Skin epidermis (tissue), 12 donors: ENCODE results near the gene PRLR.

Experiments used
- H3K27ac ChIP-seq, 21 experiments: fragments of 200-600 bp; sonication (generic) in 11 of 21; one replicate each; pipeline ENCODE4 v1.5.0; 2020; ENCODE audit warnings: mild to moderate bottlenecking in 3 of 21, inconsistent platforms in 2 of 21, moderate library complexity in 2 of 21
- H3K4me3 ChIP-seq, 7 experiments: fragments of 200-600 bp; sonication (generic) in 2 of 7; one replicate each; pipeline ENCODE4 v1.5.0; 2020; ENCODE audit warnings: inconsistent platforms in 2 of 7, mild to moderate bottlenecking in 2 of 7, moderate library complexity in 1 of 7

The PRLR gene

GRCh38 chr5:35096932-35097331 is 133.4 kb downstream of the PRLR start:
- Histone ChIP-seq H3K27ac (no peak overlapping the region), H3K4me3 (no peak overlapping the region)

- no peak overlapping the region for H3K27ac ChIP-seq
- H3K4me3 ChIP-seq: no peak overlapping the region
Observed at GRCh38 chr5:35096216-35096615, 134.1 kb downstream of the PRLR start.

GRCh38 chr5:35095366-35095765 is 134.9 kb downstream of the PRLR start:
- H3K27ac ChIP-seq: peak overlapping the region in 1 of 21 experiments; percentile 6
- no peak overlapping the region for H3K4me3 ChIP-seq

GRCh38 chr5:35094948-35095347 is 135.3 kb downstream of the PRLR start:
- Histone ChIP-seq H3K27ac (no peak overlapping the region), H3K4me3 (no peak overlapping the region)

- H3K27ac ChIP-seq: no peak overlapping the region
- H3K4me3 ChIP-seq: no peak overlapping the region
Observed at GRCh38 chr5:35092703-35093102, 137.6 kb downstream of the PRLR start.

GRCh38 chr5:35091704-35092103 is 138.6 kb downstream of the PRLR start:
- Histone ChIP-seq H3K4me3 (no peak overlapping the region), H3K27ac (no peak overlapping the region)

GRCh38 chr5:35089334-35090314 is 140.7 kb downstream of the PRLR start:
- H3K27ac ChIP-seq: no peak overlapping the region
- no peak overlapping the region for H3K4me3 ChIP-seq

- Histone ChIP-seq H3K4me3 (no peak overlapping the region), H3K27ac (no peak overlapping the region)
Observed at GRCh38 chr5:35087991-35088390, 142.3 kb downstream of the PRLR start.

- no peak overlapping the region for H3K27ac ChIP-seq
- no peak overlapping the region for H3K4me3 ChIP-seq
Observed at GRCh38 chr5:35083150-35083549, 147.1 kb downstream of the PRLR start.

GRCh38 chr5:35082530-35082929 is 147.8 kb downstream of the PRLR start:
- Histone ChIP-seq H3K4me3 (no peak overlapping the region), H3K27ac (no peak overlapping the region)

- Histone ChIP-seq H3K27ac (no peak overlapping the region), H3K4me3 (no peak overlapping the region)
Observed at GRCh38 chr5:35081134-35081533, 149.2 kb downstream of the PRLR start.

GRCh38 chr5:35073160-35073559 is 157.1 kb downstream of the PRLR start:
- no peak overlapping the region for H3K4me3 ChIP-seq
- H3K27ac ChIP-seq: no peak overlapping the region

- H3K27ac ChIP-seq: no peak overlapping the region
- H3K4me3 ChIP-seq: no peak overlapping the region
Observed at GRCh38 chr5:35069188-35069587, 161.1 kb downstream of the PRLR start.

- no peak overlapping the region for H3K27ac ChIP-seq
Observed at GRCh38 chr5:35067985-35068384, 162.3 kb downstream of the PRLR start.

GRCh38 chr5:35066260-35066795 is 164.0 kb downstream of the PRLR start:
- no peak overlapping the region for H3K27ac ChIP-seq

More at GRCh38 chr5:35067985-35068384, 162.3 kb downstream of the PRLR start:
- H3K4me3 ChIP-seq: no peak overlapping the region

GRCh38 chr5:35063414-35063813 is 166.9 kb downstream of the PRLR start:
- H3K4me3 ChIP-seq: no peak overlapping the region
- H3K27ac ChIP-seq: no peak overlapping the region

More at GRCh38 chr5:35066260-35066795, 164.0 kb downstream of the PRLR start:
- H3K4me3 ChIP-seq: no peak overlapping the region

- H3K4me3 ChIP-seq: no peak overlapping the region
- no peak overlapping the region for H3K27ac ChIP-seq
Observed at GRCh38 chr5:35061211-35061770, 169.0 kb downstream of the PRLR start.

GRCh38 chr5:35060236-35060635 is 170.1 kb downstream of the PRLR start:
- no peak overlapping the region for H3K4me3 ChIP-seq
- no peak overlapping the region for H3K27ac ChIP-seq

GRCh38 chr5:35059251-35059650 is 171.0 kb downstream of the PRLR start:
- no peak overlapping the region for H3K4me3 ChIP-seq

GRCh38 chr5:35058374-35058788 is 171.9 kb downstream of the PRLR start:
- no peak overlapping the region for H3K4me3 ChIP-seq
- no peak overlapping the region for H3K27ac ChIP-seq

More at GRCh38 chr5:35059251-35059650, 171.0 kb downstream of the PRLR start:
- no peak overlapping the region for H3K27ac ChIP-seq

- H3K4me3 ChIP-seq: no peak overlapping the region
- no peak overlapping the region for H3K27ac ChIP-seq
Observed at GRCh38 chr5:35056686-35057085, 173.6 kb downstream of the PRLR start.
